Esophagus muscularis mucosa (tissue), 4 donors: Measurements from ENCODE around the gene GUCY2D. TPM values are rescaled to one million over a fixed set of nuclear protein-coding genes. Genes with fewer than 3 reads are reported as not detected.

Experiments used
- DNase-seq: peaks from one replicate; pipeline ENCODE4 v3.0.0-alpha.2; 2017; ENCODE audit errors: extremely low spot score
- H3K27ac ChIP-seq, 4 donors: fragments of 200-600 bp; sonication (generic); replicated peaks in 1 of 4; 1 replicate in 3 of 4; 2 replicates in 1 of 4; pipeline ENCODE4 v1.5.1; 2016 to 2019; ENCODE audit warnings: mild to moderate bottlenecking in 1 of 4
- H3K27me3 ChIP-seq, 4 donors: fragments of 200-600 bp; sonication (generic); one replicate each; pipeline versions ENCODE4 v1.5.1 to v1.6.0; 2016 to 2019
- H3K36me3 ChIP-seq, 4 donors: fragments of 200-600 bp; sonication (generic); one replicate each; pipeline ENCODE4 v1.5.1; 2016 to 2019
- H3K4me1 ChIP-seq, 4 donors: fragments of 200-600 bp; sonication (generic); one replicate each; pipeline ENCODE4 v1.5.1; 2016 to 2019
- H3K4me3 ChIP-seq, 4 donors: fragments of 200-600 bp; sonication (generic); 1 replicate in 2 of 4; 2 replicates in 2 of 4; pipeline ENCODE4 v1.5.1; 2016 to 2019; ENCODE audit warnings: mild to moderate bottlenecking in 4 of 4, moderate library complexity in 1 of 4
- H3K9me3 ChIP-seq, 4 donors: fragments of 200-600 bp; sonication (generic); 1 replicate in 3 of 4; 2 replicates in 1 of 4; pipeline ENCODE4 v1.5.1; 2016 to 2019
- CTCF ChIP-seq, 3 experiments: fragments of 200-600 bp in 2 of 3; fragments of 450-650 bp in 1 of 3; sonication (generic) in 2 of 3; IDR thresholded peaks; one replicate each; pipeline ENCODE4 v1.5.1; 2017 to 2019; ENCODE audit warnings: antibody characterized with exemption in 3 of 3, mild to moderate bottlenecking in 2 of 3, moderate library complexity in 1 of 3
- EP300 ChIP-seq: sonication (generic); formaldehyde crosslinking; IDR thresholded peaks from one replicate; pipeline ENCODE4 v1.6.1; 2017; ENCODE audit warnings: antibody characterized with exemption
- POLR2A ChIP-seq: fragments of 450-650 bp; IDR thresholded peaks from one replicate; pipeline ENCODE4 v1.6.1; 2017; ENCODE audit warnings: antibody characterized with exemption, moderate library complexity, mild to moderate bottlenecking, low read depth
- POLR2AphosphoS5 ChIP-seq, 2 donors: sonication (generic); formaldehyde crosslinking; IDR thresholded peaks; one replicate each; pipeline ENCODE4 v1.6.1; 2017; ENCODE audit warnings: antibody characterized with exemption in 2 of 2
- WGBS: methylation state at CpG from one replicate; pipeline ENCODE4 v1.1.5; 2018; 5-methylcytosine and 5-hydroxymethylcytosine counted together
- intact Hi-C: fragments of 100-400 bp; cut with DNase I; formaldehyde crosslinking; loops from one replicate; pipeline ENCODE4 v1.15.1; 2023
- total RNA-seq, 4 donors: library from RNA; depleted of rRNA; stranded (reverse); fragments of >200 nt; gene quantifications; one replicate each; pipeline versions ENCODE4 v1.1.0 to v1.2.1, GENCODE V29; 2016

The GUCY2D gene
- total RNA-seq, 4 donors from 2014 or later, result 1.1 TPM; not detected in 3

- WGBS, result 86% methylated on average over 19 of the region's 24 CpGs
- no peak for DNase-seq
- H3K36me3 ChIP-seq, result no peaks in the 10 kb centered on the region
- intact Hi-C loops, result loop anchor here (5.0 kb wide), 1 partner anchor 33 kb away; no protein-coding TSS in a partner anchor
- H3K4me3 ChIP-seq, result no peak overlapping the region
- H3K27ac ChIP-seq, result no peak overlapping the region
- TF ChIP-seq CTCF (IDR thresholded peaks at IDR 0.05), result no peak
- no peak for TF ChIP-seq POLR2AphosphoS5 (IDR thresholded peaks at IDR 0.05)
- no peak for TF ChIP-seq POLR2A
- no peak for TF ChIP-seq EP300
- H3K4me1 ChIP-seq, result peaks cover 0 to 17% (median 9%) of the 10 kb centered on the region in 4 donors
- H3K9me3 ChIP-seq, result no peaks in the 10 kb centered on the region
- H3K27me3 ChIP-seq, result peaks cover 0 to 56% (median 0%) of the 10 kb centered on the region in 4 donors
Measured at GRCh38 chr17:8044819-8045810, 42.7 kb downstream of the GUCY2D start.

- intact Hi-C loops, result loop anchor here (5.0 kb wide), 1 partner anchor 34 kb away; no protein-coding TSS in a partner anchor
- DNase-seq, result no peak
Measured at GRCh38 chr17:8046306-8046928, 44.0 kb downstream of the GUCY2D start.

GRCh38 chr17:8046929-8047768 is 44.7 kb downstream of the GUCY2D start:
- no peaks in the 10 kb centered on the region for H3K36me3 ChIP-seq
- no peaks in the 10 kb centered on the region for H3K9me3 ChIP-seq
- no peak overlapping the region for H3K27ac ChIP-seq
- DNase-seq, result no peak
- H3K4me3 ChIP-seq, result no peak overlapping the region
- WGBS, result 87% methylated on average over 11 of the region's 24 CpGs
- peaks cover 0 to 52% (median 0%) of the 10 kb centered on the region in 4 donors for H3K27me3 ChIP-seq
- H3K4me1 ChIP-seq, result no peaks in the 10 kb centered on the region
- intact Hi-C loops, result loop anchor here (5.0 kb wide), 1 partner anchor 35 kb away; no protein-coding TSS in a partner anchor
- TF ChIP-seq EP300, result no peak
- TF ChIP-seq POLR2AphosphoS5 (IDR thresholded peaks at IDR 0.05), result no peak
- no peak for TF ChIP-seq CTCF (IDR thresholded peaks at IDR 0.05)

More at GRCh38 chr17:8046306-8046928, 44.0 kb downstream of the GUCY2D start:
- no peak overlapping the region for H3K4me3 ChIP-seq
- no peaks in the 10 kb centered on the region for H3K9me3 ChIP-seq
- TF ChIP-seq POLR2AphosphoS5 (IDR thresholded peaks at IDR 0.05) (no peak), EP300 (no peak), POLR2A (no peak), CTCF (IDR thresholded peaks at IDR 0.05) (no peak)
- H3K27me3 ChIP-seq, result peaks cover 0 to 55% (median 0%) of the 10 kb centered on the region in 4 donors
- H3K27ac ChIP-seq, result no peak overlapping the region
- WGBS, result 90% methylated on average over 11 of the region's 11 CpGs
- H3K4me1 ChIP-seq, result peaks cover 0 to 6% (median 3%) of the 10 kb centered on the region in 4 donors
- H3K36me3 ChIP-seq, result no peaks in the 10 kb centered on the region

- Histone ChIP-seq H3K4me3 (no peak overlapping the region), H3K4me1 (no peaks in the 10 kb centered on the region), H3K9me3 (no peaks in the 10 kb centered on the region), H3K36me3 (no peaks in the 10 kb centered on the region), H3K27me3 (peaks cover 0 to 48% (median 0%) of the 10 kb centered on the region in 4 donors), H3K27ac (no peak overlapping the region)
- DNase-seq, result no peak
- TF ChIP-seq POLR2AphosphoS5 (IDR thresholded peaks at IDR 0.05), result no peak
- no peak for TF ChIP-seq CTCF (IDR thresholded peaks at IDR 0.05)
- TF ChIP-seq EP300, result no peak
- TF ChIP-seq POLR2A, result no peak
- intact Hi-C loops, result loop anchor here (5.0 kb wide), 1 partner anchor 35 kb away; no protein-coding TSS in a partner anchor
- 90% methylated on average over 4 of the region's 4 CpGs for whole genome bisulfite sequencing
Measured at GRCh38 chr17:8047769-8048110, 45.3 kb downstream of the GUCY2D start.
